Stimulated activated CD8-positive, alpha-beta memory T cell treated with anti-CD3 and anti-CD28 coated beads, Interleukin-7, amount 100 ng/mL, for 24 hours (primary cell): ENCODE measurements around the gene WAC.
A peak's percentile ranks its signal among the peaks of the same experiment; 100 is the strongest.

ENCODE experiments used
- DNase-seq: peaks from one replicate; pipeline ENCODE4 v3.0.0-alpha.2; 2020; ENCODE audit warnings: low read depth

Gene WAC

GRCh38 chr10:28530751-28531150 is 2.2 kb upstream of the WAC start:
- no peak for DNase-seq

GRCh38 chr10:28533186-28533564 is 257 bp downstream of the WAC start:
- no peak for DNase-seq

- peak; percentile 44 for DNase-seq
These were observed 820 bp downstream of the WAC start for GRCh38 chr10:28533571-28534304.

GRCh38 chr10:28535846-28536245 is 2.9 kb downstream of the WAC start:
- no peak for DNase-seq

GRCh38 chr10:28538595-28538994 is 5.7 kb downstream of the WAC start:
- no peak for DNase-seq

GRCh38 chr10:28540145-28540544 is 7.2 kb downstream of the WAC start:
- no peak for DNase-seq

- no peak for DNase-seq
These were observed 8.9 kb downstream of the WAC start for GRCh38 chr10:28541717-28542365.

- DNase-seq = no peak
These were observed 9.8 kb downstream of the WAC start for GRCh38 chr10:28542728-28543127.

- DNase-seq = no peak
These were observed 11.1 kb downstream of the WAC start for GRCh38 chr10:28544058-28544457.

- no peak for DNase-seq
These were observed 13.2 kb downstream of the WAC start for GRCh38 chr10:28545967-28546644.

- DNase-seq = no peak
These were observed 16.0 kb downstream of the WAC start for GRCh38 chr10:28548781-28549498.

- no peak for DNase-seq
These were observed 18.2 kb downstream of the WAC start for GRCh38 chr10:28551086-28551485.

GRCh38 chr10:28552775-28553174 is 19.9 kb downstream of the WAC start:
- DNase-seq = no peak

- DNase-seq = no peak
These were observed 21.1 kb downstream of the WAC start for GRCh38 chr10:28554009-28554408.

- DNase-seq = no peak
These were observed 22.0 kb downstream of the WAC start for GRCh38 chr10:28554952-28555351.

GRCh38 chr10:28555358-28555757 is 22.4 kb downstream of the WAC start:
- no peak for DNase-seq

GRCh38 chr10:28556142-28556541 is 23.2 kb downstream of the WAC start:
- DNase-seq = no peak

- no peak for DNase-seq
These were observed 25.3 kb downstream of the WAC start for GRCh38 chr10:28558186-28558585.

- no peak for DNase-seq
These were observed 26.1 kb downstream of the WAC start for GRCh38 chr10:28558923-28559508.

- no peak for DNase-seq
These were observed 26.7 kb downstream of the WAC start for GRCh38 chr10:28559618-28560017.

- DNase-seq = no peak
These were observed 27.7 kb downstream of the WAC start for GRCh38 chr10:28560617-28561016.

GRCh38 chr10:28561531-28561930 is 28.6 kb downstream of the WAC start:
- no peak for DNase-seq
